Activated CD4-positive, alpha-beta T cell treated with anti-CD3 and anti-CD28 coated beads, Interleukin-2, amount 50 U/mL, for 1 hour (primary cell): ENCODE data around the gene KIF23.
"Not testable (repeated sequence)": the region's sequence is repeated elsewhere in the genome, so short reads cannot be mapped to it uniquely, and the experiment has no call there.

Experiments used
- DNase-seq: peaks from one replicate; pipeline ENCODE4 v3.0.0-alpha.2; 2020

KIF23 gene

GRCh38 chr15:69413822-69414700 lies at the start of gene KIF23:
TSS of gene KIF23 (plus strand) at chr15:69414349. CDS start at chr15:69414466, 117 bp downstream.
- DNase-seq: peak; percentile 92

- DNase-seq: no peak
Measured at GRCh38 chr15:69367236-69367635, 46.9 kb upstream of the KIF23 start.

DNA sequence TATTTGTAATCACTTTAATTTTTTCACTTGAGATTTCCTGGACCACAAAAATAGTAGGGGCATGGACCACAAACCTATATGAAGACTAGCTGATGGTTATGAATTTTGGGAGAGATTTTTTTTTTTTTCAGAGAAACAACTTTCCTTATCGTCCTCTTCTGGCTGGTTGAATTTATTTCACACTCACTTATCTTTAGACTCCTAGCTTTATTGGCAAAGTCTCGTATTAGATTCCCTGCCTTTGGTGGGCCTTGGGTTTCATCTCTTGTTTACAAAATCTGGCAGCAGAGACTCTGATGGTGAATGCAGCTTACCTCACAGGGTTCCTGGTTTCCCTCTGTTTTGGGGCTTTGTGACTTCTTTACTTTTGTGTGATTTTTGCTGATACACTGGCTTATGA lies 44.5 kb upstream of the KIF23 start:
- no peak for DNase-seq

DNA sequence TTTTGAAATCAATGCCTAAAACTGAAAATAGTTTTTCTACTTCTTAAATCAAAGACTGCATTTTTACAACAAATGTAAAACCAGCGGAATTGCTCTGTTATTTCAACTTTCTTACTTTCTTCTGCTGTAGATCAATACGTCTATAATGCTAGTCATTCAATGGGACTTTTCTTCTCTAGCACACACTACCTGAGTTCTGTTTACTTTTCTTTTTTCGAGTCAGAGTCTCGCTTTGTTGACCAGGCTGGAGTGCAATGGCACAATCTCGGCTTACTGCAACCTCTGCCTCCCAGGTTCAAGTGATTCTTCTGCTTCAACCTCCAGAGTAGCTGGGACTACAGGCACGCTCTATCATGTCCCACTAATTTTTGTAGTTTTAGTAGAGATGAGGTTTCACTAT lies 40.7 kb upstream of the KIF23 start:
- no peak for DNase-seq

- DNase-seq: no peak
Measured at GRCh38 chr15:69375151-69375790, 38.9 kb upstream of the KIF23 start.

GRCh38 chr15:69377216-69377970 lies 36.8 kb upstream of the KIF23 start:
- DNase-seq: no peak

GRCh38 chr15:69380100-69380725 lies 33.9 kb upstream of the KIF23 start:
- DNase-seq: no peak

- no peak for DNase-seq
Measured at GRCh38 chr15:69380726-69381105, 33.4 kb upstream of the KIF23 start.

- not testable (repeated sequence) for DNase-seq
Measured at GRCh38 chr15:69382176-69382575, 32.0 kb upstream of the KIF23 start.

- not testable (repeated sequence) for DNase-seq
Measured at GRCh38 chr15:69384066-69384465, 30.1 kb upstream of the KIF23 start.

DNA sequence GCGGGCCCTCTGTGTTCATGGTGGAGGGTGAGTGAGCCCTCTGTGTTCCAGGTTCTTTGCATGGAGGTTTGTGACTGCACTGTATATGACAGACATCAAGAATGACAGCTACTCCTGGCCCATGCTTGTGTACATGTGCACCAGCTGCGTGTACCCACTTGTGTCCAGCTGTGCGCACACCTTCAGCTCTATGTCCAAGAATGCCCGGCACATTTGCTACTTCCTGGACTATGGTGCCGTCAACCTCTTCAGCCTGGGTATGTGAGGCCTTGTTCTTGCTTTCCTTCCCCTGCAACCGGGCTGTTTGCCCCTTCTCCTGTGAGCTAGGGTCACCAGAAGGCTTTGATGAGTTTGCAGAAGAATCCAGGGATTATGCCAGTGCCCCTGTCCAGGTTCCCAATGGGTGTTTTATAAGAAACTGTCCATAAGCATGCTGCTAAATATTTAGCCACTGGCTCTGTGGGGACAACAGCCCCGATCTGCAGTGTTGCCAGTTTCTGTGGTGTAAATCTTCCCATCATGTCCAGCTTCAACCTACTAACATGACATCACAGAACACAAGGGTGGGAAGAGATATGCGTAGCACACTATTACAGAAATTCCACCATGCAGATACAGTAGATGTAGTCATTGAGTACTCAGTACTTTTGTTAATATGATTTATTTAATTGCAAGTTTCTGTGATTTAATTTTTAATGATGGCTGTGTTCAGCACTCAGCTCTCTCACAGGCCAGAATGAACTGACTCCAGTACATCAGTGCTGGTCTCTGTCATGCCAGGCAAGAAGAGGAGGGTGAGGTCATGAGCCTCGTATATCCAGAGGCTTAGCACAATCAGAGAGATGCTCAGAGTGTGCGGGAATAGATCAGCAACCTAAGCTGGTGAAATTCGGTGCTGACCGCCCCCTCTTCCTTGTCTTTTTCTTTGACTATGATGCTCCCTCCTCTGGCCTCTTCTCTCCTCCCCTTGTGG lies 29.2 kb upstream of the KIF23 start:
- no peak for DNase-seq

DNA sequence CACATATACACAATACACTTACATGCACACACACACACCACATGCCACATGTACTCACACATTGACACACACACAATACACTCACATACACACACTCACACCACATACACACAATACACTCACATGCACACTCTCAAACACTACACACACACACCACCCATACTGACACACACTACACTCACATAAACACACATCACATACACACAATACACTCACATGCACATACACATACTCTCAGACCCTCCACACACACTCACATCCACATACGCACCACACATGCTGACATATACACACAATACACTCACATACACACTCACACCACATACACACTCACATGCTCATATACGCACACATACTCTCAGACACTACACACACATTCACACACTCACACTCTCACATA lies 28.3 kb upstream of the KIF23 start:
- DNase-seq: no peak

DNA sequence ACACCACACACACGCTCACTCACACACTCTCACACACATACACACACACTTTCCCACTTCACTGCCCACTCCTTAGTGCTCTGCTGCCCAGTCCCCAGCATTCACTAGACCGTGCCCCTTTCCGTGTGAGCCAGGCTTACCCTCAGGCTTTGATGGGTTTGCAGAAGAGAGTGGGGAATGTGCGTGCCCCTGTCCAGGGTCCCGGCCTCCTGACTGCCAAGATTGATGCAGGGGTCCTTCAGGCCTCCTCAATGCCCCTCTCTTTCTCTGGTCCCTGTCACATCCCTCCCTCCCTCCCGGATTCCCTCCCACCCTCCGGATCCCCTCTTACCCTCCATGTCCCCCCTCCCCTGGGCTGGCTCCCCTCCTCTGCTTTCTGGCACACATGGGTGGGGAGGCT lies 27.9 kb upstream of the KIF23 start:
- DNase-seq: no peak

GRCh38 chr15:69388260-69388705 lies 25.9 kb upstream of the KIF23 start:
- DNase-seq: no peak

DNA sequence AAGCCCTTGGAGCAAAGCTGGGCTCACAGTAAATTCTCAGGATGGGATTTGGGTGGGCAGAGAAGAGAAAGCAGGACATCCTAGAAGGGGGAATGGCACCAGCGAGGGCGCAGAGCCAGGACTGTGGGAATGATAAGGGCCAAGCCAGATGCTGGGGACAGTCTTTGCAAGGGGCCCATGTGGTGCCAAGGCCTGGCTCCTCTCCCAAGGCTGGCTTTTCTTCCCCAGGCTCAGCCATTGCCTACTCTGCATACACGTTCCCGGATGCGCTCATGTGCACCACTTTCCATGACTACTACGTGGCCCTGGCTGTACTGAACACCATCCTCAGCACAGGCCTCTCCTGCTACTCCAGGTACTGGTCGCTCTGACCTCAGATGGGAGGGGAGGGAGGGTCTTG lies 24.7 kb upstream of the KIF23 start:
- no peak for DNase-seq

DNA sequence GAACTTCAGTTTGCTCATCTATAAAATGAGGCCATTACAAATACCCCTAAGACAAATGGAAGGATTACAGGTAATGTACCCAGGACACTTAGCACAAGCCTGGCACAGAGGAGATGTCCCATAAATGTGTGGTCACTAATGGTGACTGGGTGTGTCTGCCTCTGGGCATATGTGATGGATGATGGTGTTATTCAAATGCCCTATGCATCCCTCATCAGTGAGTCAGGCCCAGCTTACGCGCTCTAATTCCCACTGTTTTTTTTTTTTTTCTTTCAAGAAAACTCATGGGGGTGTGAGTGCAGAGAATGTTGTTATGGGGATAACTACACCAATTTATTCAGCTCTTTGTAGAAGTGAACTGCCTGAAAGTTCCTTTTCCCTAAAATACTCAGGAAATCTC lies 23.6 kb upstream of the KIF23 start:
- DNase-seq: no peak

DNA sequence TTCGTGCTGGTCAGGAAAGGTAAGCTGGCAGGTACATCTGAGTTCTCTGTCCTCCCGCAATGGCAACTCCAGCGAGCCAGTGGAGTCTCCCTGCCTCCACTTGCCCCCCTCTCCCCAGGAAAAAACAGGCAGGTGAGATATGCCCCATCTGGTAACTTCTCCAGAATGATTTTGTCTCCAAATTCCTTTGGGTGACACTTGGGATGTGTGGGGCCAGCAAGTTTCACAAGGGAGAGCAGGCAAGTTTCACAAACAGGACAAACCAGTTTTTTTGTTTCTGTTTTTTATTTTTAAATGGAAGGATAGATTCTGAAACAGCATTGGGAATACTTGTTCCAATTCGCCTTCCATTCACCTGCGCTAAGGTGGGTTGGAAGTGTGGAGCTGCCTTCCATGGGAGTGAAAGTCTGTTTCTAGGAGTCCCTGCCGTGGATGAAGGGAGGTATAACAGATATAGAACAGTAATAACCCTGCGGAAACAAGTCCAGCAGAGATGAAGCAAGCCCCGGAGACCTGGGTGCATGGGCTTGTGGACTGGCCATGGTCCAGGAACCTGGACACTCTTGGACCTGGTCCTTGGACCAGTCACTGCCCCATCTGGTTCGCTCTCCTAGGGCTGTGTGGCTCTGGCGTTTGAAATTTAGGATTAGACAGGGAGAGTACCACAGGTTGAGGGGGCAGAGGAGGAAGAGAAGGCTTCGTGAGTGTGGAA lies 22.9 kb upstream of the KIF23 start:
- no peak for DNase-seq

GRCh38 chr15:69392352-69392751 lies 21.8 kb upstream of the KIF23 start:
- no peak for DNase-seq

DNA sequence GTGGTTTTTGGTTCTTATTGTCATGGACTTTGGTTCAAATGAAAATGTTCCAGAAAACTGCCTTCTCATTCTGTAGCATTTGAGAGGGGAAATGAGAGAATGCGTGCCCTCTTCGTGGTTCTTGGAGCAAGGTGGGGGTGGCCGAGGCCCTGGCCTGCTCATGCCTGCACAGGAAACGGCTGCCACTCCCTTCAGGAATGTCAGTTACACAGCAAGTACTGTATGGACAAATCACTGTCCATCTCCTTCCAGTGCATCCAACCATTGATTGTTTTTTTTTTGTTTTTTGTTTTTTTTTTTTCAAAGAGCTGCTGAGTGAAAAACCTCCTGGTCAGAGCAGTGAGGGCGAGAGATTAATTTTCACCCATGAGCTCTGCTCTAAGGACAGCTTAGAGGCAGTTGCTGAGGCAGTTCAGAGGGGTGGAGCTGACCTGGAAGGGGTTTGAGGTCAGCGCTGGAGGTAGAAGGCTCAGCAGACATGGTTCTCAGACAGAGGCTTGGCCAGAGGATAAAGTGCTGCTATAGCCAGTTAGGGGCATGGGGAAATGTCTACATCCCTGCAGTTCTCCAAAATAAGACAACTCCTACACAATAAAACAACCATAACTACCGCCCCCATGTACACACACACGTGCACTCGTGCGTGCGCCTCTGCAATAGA lies 20.2 kb upstream of the KIF23 start:
- no peak for DNase-seq

- DNase-seq: peak; percentile 85
Measured at GRCh38 chr15:69394556-69395282, 19.4 kb upstream of the KIF23 start.
